ENCODE measurements around the gene WDR82.

The WDR82 gene

GRCh38 chr3:52313188-52313773 lies 34.8 kb upstream of the WDR82 start:
- H3K4me3 ChIP-seq (ENCODE audit: low read length): no peak overlapping the region
- H3K36me3 ChIP-seq (ENCODE audit: control insufficient read depth, low read length): no peaks in the 10 kb centered on the region
- H3K4me1 ChIP-seq (ENCODE audit: control insufficient read depth, low read length): peaks cover 16% of the 10 kb centered on the region
- H3K4me2 ChIP-seq (ENCODE audit: low read length): 0 out of 2 replicates have a peak overlapping the region, but pooled peaks have one; percentile 6
- TF ChIP-seq EZH2phosphoT487 (IDR thresholded peaks at IDR 0.05; ENCODE audit: borderline replicate concordance, low read length): no peak
- TF ChIP-seq CTCF (IDR thresholded peaks at IDR 0.05; ENCODE audit: low read depth, low read length, poor library complexity, severe bottlenecking): no peak
- no peaks in the 10 kb centered on the region for H3K27me3 ChIP-seq (ENCODE audit: control insufficient read depth, low read length)
- H3K9me3 ChIP-seq (ENCODE audit: control insufficient read depth, insufficient read depth, low read length): no peaks in the 10 kb centered on the region
- H3K9me2 ChIP-seq (replicated peaks; ENCODE audit: control insufficient read depth, low read length): no peaks in the 10 kb centered on the region
- no peak overlapping the region for H3K27ac ChIP-seq (ENCODE audit: low read depth, low read length)
- no peaks in the 10 kb centered on the region for H3F3A ChIP-seq (ENCODE audit: control insufficient read depth, insufficient read depth)
- H4K20me1 ChIP-seq (ENCODE audit: control insufficient read depth, insufficient read depth, low read depth, low read length): no peaks in the 10 kb centered on the region
- no peaks in the 10 kb centered on the region for H3K79me2 ChIP-seq (ENCODE audit: control insufficient read depth, low read length)

GRCh38 chr3:52311576-52312119 lies 33.2 kb upstream of the WDR82 start:
- no peaks in the 10 kb centered on the region for H4K20me1 ChIP-seq (ENCODE audit: control insufficient read depth, insufficient read depth, low read depth, low read length)
- H3K79me2 ChIP-seq (ENCODE audit: control insufficient read depth, low read length): no peaks in the 10 kb centered on the region
- H3K4me2 ChIP-seq (ENCODE audit: low read length): no peak overlapping the region
- no peaks in the 10 kb centered on the region for H3K9me3 ChIP-seq (ENCODE audit: control insufficient read depth, insufficient read depth, low read length)
- no peaks in the 10 kb centered on the region for H3F3A ChIP-seq (ENCODE audit: control insufficient read depth, insufficient read depth)
- TF ChIP-seq EZH2phosphoT487 (IDR thresholded peaks at IDR 0.05; ENCODE audit: borderline replicate concordance, low read length) (no peak), CTCF (IDR thresholded peaks at IDR 0.05; ENCODE audit: low read depth, low read length, poor library complexity, severe bottlenecking) (no peak)
- no peak overlapping the region for H3K4me3 ChIP-seq (ENCODE audit: low read length)
- H3K9me2 ChIP-seq (replicated peaks; ENCODE audit: control insufficient read depth, low read length): no peaks in the 10 kb centered on the region
- peaks cover 11% of the 10 kb centered on the region for H3K4me1 ChIP-seq (ENCODE audit: control insufficient read depth, low read length)
- no peaks in the 10 kb centered on the region for H3K36me3 ChIP-seq (ENCODE audit: control insufficient read depth, low read length)
- H3K27me3 ChIP-seq (ENCODE audit: control insufficient read depth, low read length): no peaks in the 10 kb centered on the region
- no peak overlapping the region for H3K27ac ChIP-seq (ENCODE audit: low read depth, low read length)

- Histone ChIP-seq H3K9me3 (ENCODE audit: control insufficient read depth, insufficient read depth, low read length) (no peaks in the 10 kb centered on the region), H3K79me2 (ENCODE audit: control insufficient read depth, low read length) (no peaks in the 10 kb centered on the region), H3K4me2 (ENCODE audit: low read length) (no peak overlapping the region), H3K9me2 (replicated peaks; ENCODE audit: control insufficient read depth, low read length) (no peaks in the 10 kb centered on the region), H4K20me1 (ENCODE audit: control insufficient read depth, insufficient read depth, low read depth, low read length) (no peaks in the 10 kb centered on the region), H3K27me3 (ENCODE audit: control insufficient read depth, low read length) (no peaks in the 10 kb centered on the region), H3F3A (ENCODE audit: control insufficient read depth, insufficient read depth) (no peaks in the 10 kb centered on the region), H3K4me1 (ENCODE audit: control insufficient read depth, low read length) (peaks cover 11% of the 10 kb centered on the region), H3K36me3 (ENCODE audit: control insufficient read depth, low read length) (no peaks in the 10 kb centered on the region), H3K4me3 (ENCODE audit: low read length) (no peak overlapping the region), H3K27ac (ENCODE audit: low read depth, low read length) (no peak overlapping the region)
- TF ChIP-seq CTCF (IDR thresholded peaks at IDR 0.05; ENCODE audit: low read depth, low read length, poor library complexity, severe bottlenecking): no peak
- TF ChIP-seq EZH2phosphoT487 (IDR thresholded peaks at IDR 0.05; ENCODE audit: borderline replicate concordance, low read length): no peak
These were observed 32.6 kb upstream of the WDR82 start for GRCh38 chr3:52310861-52311575.
